Measurements from ENCODE around the gene PLEKHA8.

DNA sequence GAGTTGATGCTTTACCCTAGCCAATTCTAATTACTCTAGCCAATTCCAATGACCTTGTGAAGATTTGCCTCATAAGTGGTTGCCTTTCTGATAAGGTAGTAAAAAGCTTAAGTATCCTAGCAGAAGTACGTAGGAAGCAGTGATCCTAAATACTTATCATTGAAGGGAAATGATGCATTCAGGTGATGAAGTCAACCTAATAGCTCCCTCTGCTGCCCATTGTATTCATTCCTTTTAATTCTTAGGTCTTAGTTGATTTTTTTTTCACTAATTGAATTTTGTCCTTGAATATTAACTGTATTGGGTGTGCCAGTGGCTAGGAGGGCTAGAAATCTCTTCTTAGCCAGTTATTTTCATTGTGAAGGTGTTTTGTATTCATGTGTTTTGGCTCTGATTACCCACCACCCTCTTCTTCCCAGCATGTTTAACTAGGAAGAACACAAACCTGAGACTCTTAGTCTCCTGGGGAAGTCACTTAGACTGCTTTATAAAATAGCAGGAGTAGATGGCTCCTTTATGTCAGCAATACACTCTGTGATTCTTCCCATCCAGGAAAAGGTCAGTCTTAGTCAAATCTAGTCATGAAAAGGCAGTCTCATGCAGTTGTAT is 46.3 kb downstream of the PLEKHA8 start:
- TF ChIP-seq, protein P1, sequence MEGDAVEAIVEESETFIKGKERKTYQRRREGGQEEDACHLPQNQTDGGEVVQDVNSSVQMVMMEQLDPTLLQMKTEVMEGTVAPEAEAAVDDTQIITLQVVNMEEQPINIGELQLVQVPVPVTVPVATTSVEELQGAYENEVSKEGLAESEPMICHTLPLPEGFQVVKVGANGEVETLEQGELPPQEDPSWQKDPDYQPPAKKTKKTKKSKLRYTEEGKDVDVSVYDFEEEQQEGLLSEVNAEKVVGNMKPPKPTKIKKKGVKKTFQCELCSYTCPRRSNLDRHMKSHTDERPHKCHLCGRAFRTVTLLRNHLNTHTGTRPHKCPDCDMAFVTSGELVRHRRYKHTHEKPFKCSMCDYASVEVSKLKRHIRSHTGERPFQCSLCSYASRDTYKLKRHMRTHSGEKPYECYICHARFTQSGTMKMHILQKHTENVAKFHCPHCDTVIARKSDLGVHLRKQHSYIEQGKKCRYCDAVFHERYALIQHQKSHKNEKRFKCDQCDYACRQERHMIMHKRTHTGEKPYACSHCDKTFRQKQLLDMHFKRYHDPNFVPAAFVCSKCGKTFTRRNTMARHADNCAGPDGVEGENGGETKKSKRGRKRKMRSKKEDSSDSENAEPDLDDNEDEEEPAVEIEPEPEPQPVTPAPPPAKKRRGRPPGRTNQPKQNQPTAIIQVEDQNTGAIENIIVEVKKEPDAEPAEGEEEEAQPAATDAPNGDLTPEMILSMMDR (IDR thresholded peaks at IDR 0.05), result peak in 4 of 6 experiments; percentile 38 to 58 (median 48)
- TF ChIP-seq POLR2A (IDR thresholded peaks at IDR 0.05), result no peak
